A549 (cell line): Measurements from ENCODE around the gene IDUA.

Source experiments
- CTCF ChIP-seq: fragments of >200 bp; sonication (Bioruptor Twin); formaldehyde crosslinking; IDR thresholded peaks from 3 replicates; pipeline ENCODE4 v1.5.1; 2016
- JUN ChIP-seq, 2 experiments: fragments of >200 bp; sonication (Bioruptor Twin); formaldehyde crosslinking; IDR thresholded peaks; 2 replicates in 1 of 2; 3 replicates in 1 of 2; pipeline ENCODE4 v1.6.1; 2016 to 2017
- USF2 ChIP-seq: fragments of 450-650 bp; IDR thresholded peaks from 2 replicates; pipeline ENCODE4 v1.6.1; 2014; ENCODE audit warnings: antibody characterized with exemption

GRCh38 chr4:960636-961350, 26.1 kb upstream of the IDUA start:
- TF ChIP-seq USF2 (no peak), CTCF (no peak), JUN (IDR thresholded peaks at IDR 0.05) (no peak)
